Measurements from ENCODE around the gene ESRP2.

DNA sequence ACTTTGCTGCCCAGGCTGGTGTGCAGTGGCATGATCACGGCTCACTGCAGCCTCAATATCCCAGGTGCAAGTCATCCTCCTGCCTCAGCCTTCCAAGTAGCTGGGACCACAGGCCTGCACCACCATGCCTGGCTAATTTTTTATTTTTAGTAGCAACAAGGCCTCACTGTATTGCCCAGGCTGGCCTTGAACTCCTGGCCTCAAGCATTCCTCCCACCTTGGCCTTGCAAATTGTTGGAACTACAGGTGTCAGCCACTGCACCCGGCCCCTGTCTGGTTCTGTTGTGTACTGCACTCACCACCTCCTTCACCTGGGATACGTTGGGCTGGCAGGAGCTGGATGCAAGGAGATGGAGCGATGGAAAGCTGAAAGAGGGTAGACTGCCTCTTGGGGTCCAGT, 17.8 kb upstream of the ESRP2 start:
- TF ChIP-seq, protein P1, sequence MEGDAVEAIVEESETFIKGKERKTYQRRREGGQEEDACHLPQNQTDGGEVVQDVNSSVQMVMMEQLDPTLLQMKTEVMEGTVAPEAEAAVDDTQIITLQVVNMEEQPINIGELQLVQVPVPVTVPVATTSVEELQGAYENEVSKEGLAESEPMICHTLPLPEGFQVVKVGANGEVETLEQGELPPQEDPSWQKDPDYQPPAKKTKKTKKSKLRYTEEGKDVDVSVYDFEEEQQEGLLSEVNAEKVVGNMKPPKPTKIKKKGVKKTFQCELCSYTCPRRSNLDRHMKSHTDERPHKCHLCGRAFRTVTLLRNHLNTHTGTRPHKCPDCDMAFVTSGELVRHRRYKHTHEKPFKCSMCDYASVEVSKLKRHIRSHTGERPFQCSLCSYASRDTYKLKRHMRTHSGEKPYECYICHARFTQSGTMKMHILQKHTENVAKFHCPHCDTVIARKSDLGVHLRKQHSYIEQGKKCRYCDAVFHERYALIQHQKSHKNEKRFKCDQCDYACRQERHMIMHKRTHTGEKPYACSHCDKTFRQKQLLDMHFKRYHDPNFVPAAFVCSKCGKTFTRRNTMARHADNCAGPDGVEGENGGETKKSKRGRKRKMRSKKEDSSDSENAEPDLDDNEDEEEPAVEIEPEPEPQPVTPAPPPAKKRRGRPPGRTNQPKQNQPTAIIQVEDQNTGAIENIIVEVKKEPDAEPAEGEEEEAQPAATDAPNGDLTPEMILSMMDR (IDR thresholded peaks at IDR 0.05; ENCODE audit: low read length) = no peak
- TF ChIP-seq EZH2 (optimal IDR thresholded peaks at IDR 0.05; ENCODE audit: low read depth, low read length) (no peak), EZH2phosphoT487 (IDR thresholded peaks at IDR 0.05; ENCODE audit: low read length) (no peak)

Data from MM.1S (cell line).